PC-3 (cell line): ENCODE data around the gene AHNAK. TPM values are rescaled to one million over a fixed set of nuclear protein-coding genes. Genes with fewer than 3 reads are reported as not detected.
"Not testable (repeated sequence)": the region's sequence is repeated elsewhere in the genome, so short reads cannot be mapped to it uniquely, and the experiment has no call there.

ENCODE experiments used
- ATAC-seq: fragments of 200-7000 bp; cut with Tn5 transposase; 2 replicates; pipeline ENCODE4 v1.9.1; 2020; ENCODE audit warnings: mild to moderate bottlenecking, moderate library complexity
- BruUV-seq: library from RNA; stranded (reverse); fragments of 400-500 nt; replicated peaks from 2 replicates; lab custom pipeline; 2021; lab: Mats Ljungman, UMichigan
- CTCF ChIA-PET: fragments of 300-600 bp; sonication (Branson Sonifier 250); formaldehyde crosslinking; loops from one replicate; lab custom pipeline; 2022; ENCODE audit warnings: antibody characterized with exemption; lab: Charles Lee
- POLR2A ChIA-PET: fragments of 300-600 bp; sonication (Branson Sonifier 250); formaldehyde crosslinking; loops from one replicate; lab custom pipeline; 2022; ENCODE audit warnings: antibody characterized with exemption; ENCODE audit not compliant: unreplicated experiment; lab: Charles Lee
- DNase-seq: peaks from one replicate; pipeline ENCODE4 v3.0.0-alpha.2; 2015
- H2AFZ ChIP-seq: fragments of 300-600 bp; sonication (generic); 2 replicates; pipeline ENCODE4 v1.6.0; 2016; ENCODE audit warnings: antibody characterized with exemption, low read length
- H3F3A ChIP-seq: fragments of 300-600 bp; sonication (generic); one replicate; pipeline ENCODE4 v1.6.0; 2017; ENCODE audit warnings: antibody characterized with exemption, low read length, control low read depth, mild to moderate bottlenecking; ENCODE audit not compliant: unreplicated experiment
- H3K27ac ChIP-seq: fragments of 300-600 bp; sonication (generic); 2 replicates; pipeline ENCODE4 v1.5.1; 2016; ENCODE audit warnings: mild to moderate bottlenecking, low read length
- H3K27me3 ChIP-seq: fragments of 300-600 bp; sonication (generic); 2 replicates; pipeline ENCODE4 v1.6.1; 2016; ENCODE audit warnings: low read length, mixed read lengths
- H3K36me3 ChIP-seq: fragments of 300-600 bp; sonication (generic); 2 replicates; pipeline ENCODE4 v1.6.1; 2016; ENCODE audit warnings: low read depth, mixed run types, low read length, mixed read lengths
- H3K4me1 ChIP-seq: fragments of 300-600 bp; sonication (generic); 2 replicates; pipeline ENCODE4 v1.5.1; 2016; ENCODE audit warnings: low read length; ENCODE audit not compliant: insufficient read depth
- H3K4me2 ChIP-seq: fragments of 300-600 bp; sonication (generic); 2 replicates; pipeline ENCODE4 v1.6.0; 2016; ENCODE audit warnings: low read length
- H3K4me3 ChIP-seq: fragments of 300-600 bp; sonication (generic); 2 replicates; pipeline ENCODE4 v1.5.1; 2016; ENCODE audit warnings: mild to moderate bottlenecking, low read length, mixed read lengths
- H3K79me2 ChIP-seq: fragments of 300-600 bp; sonication (generic); 2 replicates; pipeline ENCODE4 v1.6.1; 2017; ENCODE audit warnings: low read length, mixed read lengths
- H3K9ac ChIP-seq: fragments of 300-600 bp; sonication (generic); 2 replicates; pipeline ENCODE4 v1.6.0; 2016; ENCODE audit warnings: mild to moderate bottlenecking, low read length
- H3K9me2 ChIP-seq: fragments of 300-600 bp; sonication (generic); replicated peaks from 2 replicates; pipeline ENCODE4 v1.6.1; 2016; ENCODE audit warnings: mixed run types, low read length, mixed read lengths
- H3K9me3 ChIP-seq: fragments of 300-600 bp; sonication (generic); 2 replicates; pipeline ENCODE4 v1.6.1; 2016; ENCODE audit warnings: low read length, mixed read lengths
- H4K20me1 ChIP-seq: fragments of 300-600 bp; sonication (generic); 2 replicates; pipeline ENCODE4 v1.6.1; 2016; ENCODE audit warnings: low read length, mixed read lengths
- EZH2 ChIP-seq: fragments of 300-600 bp; sonication (generic); IDR thresholded peaks from one replicate; pipeline ENCODE4 v1.6.1; 2017; ENCODE audit warnings: antibody characterized with exemption, mild to moderate bottlenecking, low read length; ENCODE audit not compliant: unreplicated experiment
- EZH2phosphoT487 ChIP-seq: fragments of 300-600 bp; sonication (generic); IDR thresholded peaks from 2 replicates; pipeline ENCODE4 v1.6.1; 2018; ENCODE audit warnings: mild to moderate bottlenecking, antibody characterized with exemption, low read length, borderline replicate concordance
- intact Hi-C: fragments of 100-400 bp; cut with micrococcal nuclease; formaldehyde crosslinking; loops from 2 replicates; pipeline ENCODE4 v1.9.0; 2023
- total RNA-seq: library from RNA; depleted of rRNA; stranded (reverse); fragments of >200 nt; gene quantifications from 2 replicates; pipeline ENCODE4 v1.2.3, GENCODE V29; 2014
- TF ChIP-seq, protein P1 (sequence below): fragments of 300-600 bp; sonication (generic); conservative IDR thresholded peaks from 2 replicates; pipeline ENCODE4 v1.5.1; 2017; ENCODE audit warnings: antibody characterized with exemption, low read depth, mild to moderate bottlenecking, low read length

The AHNAK gene
- total RNA-seq, 1 experiment from 2014 or later = 287 TPM

DNA sequence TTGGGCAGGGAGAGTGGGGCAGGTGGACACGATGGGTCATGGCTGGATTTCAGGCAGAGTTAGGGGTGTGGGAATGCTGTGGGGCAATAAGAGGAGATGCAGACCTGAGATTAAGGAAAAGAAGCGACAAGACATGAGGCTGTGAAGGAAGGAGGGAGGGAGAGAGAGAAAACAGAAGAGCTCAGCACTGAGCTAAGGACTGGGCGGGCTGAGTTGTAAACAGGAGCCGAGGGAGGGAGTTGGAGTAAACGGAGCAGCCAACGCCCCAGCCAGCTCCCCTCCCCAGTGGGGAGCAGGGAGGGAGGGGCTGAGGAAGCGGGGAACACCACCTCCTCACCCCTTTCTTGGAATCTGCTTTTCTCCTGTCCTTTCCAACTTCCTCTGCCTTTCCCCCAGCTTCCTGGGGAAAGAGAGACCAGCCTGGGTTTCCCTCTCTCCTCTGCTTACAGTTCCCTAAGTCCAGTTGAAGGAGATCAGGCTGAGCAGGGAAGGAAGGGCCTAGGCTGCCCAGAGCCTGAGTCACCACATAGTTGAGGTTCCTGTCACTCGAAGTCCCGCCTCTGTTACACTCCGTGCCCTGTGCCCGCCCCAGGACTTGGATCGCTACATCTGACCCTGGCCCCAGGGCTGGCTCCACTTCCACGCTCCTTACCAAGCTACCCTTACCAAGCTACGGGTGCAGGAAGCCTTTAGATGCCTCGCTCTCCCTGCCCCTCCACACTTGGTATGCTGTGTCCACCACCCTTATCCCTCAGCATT is 6.7 kb upstream of the AHNAK start:
- no peaks in the 10 kb centered on the region for H4K20me1 ChIP-seq
- no peaks in the 10 kb centered on the region for H3K9me3 ChIP-seq
- peak; percentile 98 for DNase-seq
- peak overlapping the region; percentile 94 for H3K27ac ChIP-seq
- POLR2A ChIA-PET = interaction anchor here (0.5 to 1.5 kb wide), 10 partner anchors 8 to 115 kb away, joined by 3 to 14 read pairs (median 5); partner anchors contain the start of genes C11orf98, CSKMT, EEF1G and TUT1
- CTCF ChIA-PET = interaction anchor here (0.5 to 2.9 kb wide), 5 partner anchors 10 to 129 kb away, joined by 3 to 21 read pairs (median 6); partner anchors contain the start of genes EEF1G and TUT1
- H3K79me2 ChIP-seq = peaks cover 4% of the 10 kb centered on the region; the same call in 1 of the 2 replicates
- intact Hi-C loops = loop anchor here (10.0 kb wide), 1 partner anchor 578 kb away; no protein-coding TSS in a partner anchor
- no peaks in the 10 kb centered on the region for H3K36me3 ChIP-seq
- H2AFZ ChIP-seq = peak overlapping the region; percentile 13
- H3K9ac ChIP-seq = peak overlapping the region; percentile 82
- H3F3A ChIP-seq = peaks cover 11% of the 10 kb centered on the region
- BruUV-seq = TSS peak; percentile 77
- peak overlapping the region; percentile 60 for H3K4me3 ChIP-seq
- peak overlapping the region; percentile 90 for H3K4me2 ChIP-seq
- TF ChIP-seq, protein P1, sequence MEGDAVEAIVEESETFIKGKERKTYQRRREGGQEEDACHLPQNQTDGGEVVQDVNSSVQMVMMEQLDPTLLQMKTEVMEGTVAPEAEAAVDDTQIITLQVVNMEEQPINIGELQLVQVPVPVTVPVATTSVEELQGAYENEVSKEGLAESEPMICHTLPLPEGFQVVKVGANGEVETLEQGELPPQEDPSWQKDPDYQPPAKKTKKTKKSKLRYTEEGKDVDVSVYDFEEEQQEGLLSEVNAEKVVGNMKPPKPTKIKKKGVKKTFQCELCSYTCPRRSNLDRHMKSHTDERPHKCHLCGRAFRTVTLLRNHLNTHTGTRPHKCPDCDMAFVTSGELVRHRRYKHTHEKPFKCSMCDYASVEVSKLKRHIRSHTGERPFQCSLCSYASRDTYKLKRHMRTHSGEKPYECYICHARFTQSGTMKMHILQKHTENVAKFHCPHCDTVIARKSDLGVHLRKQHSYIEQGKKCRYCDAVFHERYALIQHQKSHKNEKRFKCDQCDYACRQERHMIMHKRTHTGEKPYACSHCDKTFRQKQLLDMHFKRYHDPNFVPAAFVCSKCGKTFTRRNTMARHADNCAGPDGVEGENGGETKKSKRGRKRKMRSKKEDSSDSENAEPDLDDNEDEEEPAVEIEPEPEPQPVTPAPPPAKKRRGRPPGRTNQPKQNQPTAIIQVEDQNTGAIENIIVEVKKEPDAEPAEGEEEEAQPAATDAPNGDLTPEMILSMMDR = no peak
- no peak for TF ChIP-seq EZH2phosphoT487
- no peak for TF ChIP-seq EZH2
- no peaks in the 10 kb centered on the region for H3K9me2 ChIP-seq
- no peaks in the 10 kb centered on the region for H3K27me3 ChIP-seq
- H3K4me1 ChIP-seq = peaks cover 83% of the 10 kb centered on the region
- ATAC-seq = peak; percentile 69

DNA sequence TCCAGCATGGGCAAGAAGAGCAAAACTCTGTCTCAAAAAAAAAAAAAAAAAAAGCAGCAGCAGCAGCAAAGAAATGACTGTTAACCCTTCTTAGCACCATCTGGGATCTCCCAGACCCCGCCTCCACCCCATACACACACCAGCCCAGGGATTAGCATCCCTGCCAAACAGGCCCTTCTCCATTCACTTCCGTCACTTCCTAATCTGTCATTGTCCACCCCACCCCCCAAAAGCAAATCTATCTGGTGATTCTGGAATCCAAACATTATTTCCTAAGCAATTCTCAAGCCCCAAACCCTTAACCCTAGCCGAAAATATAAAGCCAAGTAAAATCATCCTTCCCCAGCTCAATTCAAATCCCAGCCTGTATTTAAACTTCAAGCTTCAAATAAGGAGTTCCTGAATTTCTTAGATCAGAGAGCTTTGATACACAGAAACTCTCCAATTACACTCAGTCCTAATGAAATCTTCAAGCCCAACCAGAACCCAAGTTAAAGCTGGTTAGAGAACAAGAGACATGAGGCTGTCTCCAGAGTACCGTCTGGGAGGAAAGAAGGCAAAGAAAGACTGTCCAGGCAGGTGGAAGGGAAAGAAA is 6.0 kb upstream of the AHNAK start:
- peak overlapping the region; percentile 94 for H3K27ac ChIP-seq
- H3F3A ChIP-seq = peaks cover 18% of the 10 kb centered on the region
- peak overlapping the region; percentile 13 for H2AFZ ChIP-seq
- intact Hi-C loops = loop anchor here (10.0 kb wide), 1 partner anchor 578 kb away; no protein-coding TSS in a partner anchor
- peaks cover 83% of the 10 kb centered on the region for H3K4me1 ChIP-seq
- POLR2A ChIA-PET = interaction anchor here (0.5 to 1.5 kb wide), 9 partner anchors 8 to 154 kb away, joined by 3 to 14 read pairs (median 7); partner anchors contain the start of genes C11orf98, CSKMT, EEF1G and TUT1
- peak overlapping the region; percentile 82 for H3K9ac ChIP-seq
- BruUV-seq = no TSS peak
- no peaks in the 10 kb centered on the region for H4K20me1 ChIP-seq
- H3K4me2 ChIP-seq = peak overlapping the region; percentile 90
- peak overlapping the region; percentile 60 for H3K4me3 ChIP-seq
- no peaks in the 10 kb centered on the region for H3K9me3 ChIP-seq
- no peaks in the 10 kb centered on the region for H3K36me3 ChIP-seq
- peaks cover 7% of the 10 kb centered on the region for H3K79me2 ChIP-seq
- TF ChIP-seq, protein P1 = no peak
- TF ChIP-seq EZH2phosphoT487 (no peak), EZH2 (no peak)
- H3K27me3 ChIP-seq = no peaks in the 10 kb centered on the region
- ATAC-seq (no peak), DNase-seq (peak; percentile 77)
- CTCF ChIA-PET = interaction anchor here (0.5 to 2.9 kb wide), 4 partner anchors 9 to 128 kb away, joined by 3 to 21 read pairs (median 10); partner anchors contain the start of gene EEF1G
- no peaks in the 10 kb centered on the region for H3K9me2 ChIP-seq

DNA sequence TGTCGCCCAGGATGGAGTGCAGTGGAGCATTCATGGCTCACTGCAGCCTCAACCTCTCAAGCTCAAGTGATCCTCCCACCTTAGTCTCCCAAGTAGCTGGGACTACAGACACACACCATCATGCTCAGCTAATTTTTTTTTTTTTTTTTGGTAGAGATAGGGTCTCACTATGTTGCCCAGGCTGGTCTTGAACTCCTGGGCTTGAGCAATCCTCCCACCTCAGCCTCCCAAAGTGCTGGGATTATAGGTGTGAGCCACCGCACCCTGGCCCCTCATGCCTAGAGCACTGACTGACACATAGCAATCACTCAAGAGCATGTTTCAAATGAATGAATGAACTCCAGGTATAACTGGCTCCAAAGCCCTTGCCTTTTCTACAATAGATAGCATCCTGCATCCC is 3.9 kb upstream of the AHNAK start:
- H3K36me3 ChIP-seq, H3K9me2 ChIP-seq, H4K20me1 ChIP-seq, DNase-seq, H2AFZ ChIP-seq, POLR2A ChIA-PET, H3K27ac ChIP-seq, H3K9me3 ChIP-seq, H3K9ac ChIP-seq, H3K4me3 ChIP-seq, H3K4me2 ChIP-seq, BruUV-seq, ATAC-seq, CTCF ChIA-PET, H3K27me3 ChIP-seq: not testable (repeated sequence)
- Histone ChIP-seq H3K79me2 (peaks cover 22% of the 10 kb centered on the region), H3K4me1 (peaks cover 69% of the 10 kb centered on the region), H3F3A (peaks cover 19% of the 10 kb centered on the region)
- intact Hi-C loops = loop anchor here (10.0 kb wide), 1 partner anchor 576 kb away; no protein-coding TSS in a partner anchor
